Smooth muscle cell (in vitro differentiated cells): ENCODE results near the gene TM7SF3. TPM values are rescaled to one million over a fixed set of nuclear protein-coding genes. Genes with fewer than 3 reads are reported as not detected.

Experiments used
- DNase-seq: peaks from one replicate; lab custom pipeline; 2025; ENCODE audit not compliant: unreplicated experiment; lab: John Stamatoyannopoulos, UW
- H2AFZ ChIP-seq: fragments of 200-600 bp; sonication (generic); 2 replicates; pipeline ENCODE4 v1.6.0; 2016; ENCODE audit warnings: antibody characterized with exemption, low read depth, mild to moderate bottlenecking
- H3F3A ChIP-seq: fragments of 200-600 bp; sonication (generic); 2 replicates; pipeline ENCODE4 v1.6.0; 2017; ENCODE audit warnings: antibody characterized with exemption, low read depth
- H3K27ac ChIP-seq: fragments of 200-600 bp; sonication (generic); 2 replicates; pipeline ENCODE4 v1.5.1; 2016; ENCODE audit warnings: low read depth, mild to moderate bottlenecking
- H3K27me3 ChIP-seq: fragments of 200-600 bp; sonication (generic); 2 replicates; pipeline ENCODE4 v1.6.1; 2016; ENCODE audit warnings: low read depth, mild to moderate bottlenecking
- H3K36me3 ChIP-seq: fragments of 200-600 bp; sonication (generic); 2 replicates; pipeline ENCODE4 v1.5.1; 2016; ENCODE audit warnings: low read depth
- H3K4me1 ChIP-seq: fragments of 200-600 bp; sonication (generic); 2 replicates; pipeline ENCODE4 v1.5.1; 2016; ENCODE audit warnings: low read depth
- H3K4me2 ChIP-seq: fragments of 200-600 bp; sonication (generic); 2 replicates; pipeline ENCODE4 v1.6.0; 2016; ENCODE audit warnings: mild to moderate bottlenecking
- H3K4me3 ChIP-seq: fragments of 200-600 bp; sonication (generic); 2 replicates; pipeline ENCODE4 v1.5.1; 2016; ENCODE audit warnings: mild to moderate bottlenecking
- H3K79me2 ChIP-seq: fragments of 200-600 bp; sonication (generic); 2 replicates; pipeline ENCODE4 v1.6.0; 2016; ENCODE audit warnings: low read depth, mild to moderate bottlenecking
- H3K9ac ChIP-seq: fragments of 200-600 bp; sonication (generic); 2 replicates; pipeline ENCODE4 v1.6.0; 2016; ENCODE audit warnings: low read depth
- H3K9me3 ChIP-seq: fragments of 200-600 bp; sonication (generic); replicated peaks from 2 replicates; pipeline ENCODE4 v1.5.1; 2016; ENCODE audit warnings: low read depth
- H4K20me1 ChIP-seq: fragments of 200-600 bp; sonication (generic); 2 replicates; pipeline ENCODE4 v1.6.0; 2016; ENCODE audit warnings: low read depth
- CTCF ChIP-seq: fragments of 200-600 bp; sonication (generic); IDR thresholded peaks from 2 replicates; pipeline ENCODE4 v1.5.1; 2017; ENCODE audit warnings: borderline replicate concordance, mild to moderate bottlenecking, antibody characterized with exemption; ENCODE audit not compliant: insufficient read depth, poor library complexity, severe bottlenecking
- WGBS: methylation state at CpG from one replicate; pipeline ENCODE4 v1.1.7; 2016; ENCODE audit warnings: low lambda C conversion rate; 5-methylcytosine and 5-hydroxymethylcytosine counted together
- polyA plus RNA-seq: library from polyadenylated mRNA; unstranded; fragments of >200 nt; fragmentation: Nextera tagmentation; extraction: Ambion mirVana; gene quantifications from 2 replicates; pipeline ENCODE4 v1.2.1, GENCODE V29; 2016
- total RNA-seq: library from RNA; depleted of rRNA; stranded (reverse); fragments of >200 nt; gene quantifications from 2 replicates; pipeline ENCODE4 v1.2.3, GENCODE V29; 2014

The TM7SF3 gene
- total and polyA plus RNA-seq, 2 experiments from 2014 or later = 48.2 to 67.4 TPM

- H2AFZ ChIP-seq = no peak overlapping the region
- WGBS = 73% methylated on average over 3 of the region's 3 CpGs
- DNase-seq = no peak
These were observed 73.5 kb downstream of the TM7SF3 start for GRCh38 chr12:26940516-26941214.

DNA sequence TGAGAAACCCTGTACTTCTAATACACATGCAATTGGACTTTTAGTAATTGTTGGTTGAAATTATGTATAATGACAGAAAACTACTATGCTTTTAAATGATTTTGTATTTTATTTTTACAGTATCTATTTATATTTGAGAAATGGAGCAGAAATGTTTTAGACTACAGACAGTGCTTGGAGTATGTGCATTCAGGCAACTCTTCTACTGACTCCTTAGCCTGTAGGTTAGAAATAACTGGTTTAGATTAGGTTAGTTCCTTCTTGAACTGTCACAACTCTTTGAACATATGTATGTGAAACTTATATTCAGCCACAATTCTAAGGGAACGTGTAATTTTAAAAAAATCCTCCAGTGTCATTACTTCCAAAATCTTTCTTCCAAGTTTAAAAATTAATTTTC is 74.2 kb downstream of the TM7SF3 start:
- Histone ChIP-seq H3K27ac (peak overlapping the region; percentile 97), H3K27me3 (no peaks in the 10 kb centered on the region), H3K9me3 (peaks cover 4% of the 10 kb centered on the region), H3K36me3 (peaks cover 3% of the 10 kb centered on the region), H3K4me1 (peaks cover 35% of the 10 kb centered on the region), H3K9ac (peak overlapping the region; percentile 32), H3K4me2 (peak overlapping the region; percentile 91), H4K20me1 (peaks cover 57% of the 10 kb centered on the region), H2AFZ (no peak overlapping the region), H3K79me2 (peaks cover 85% of the 10 kb centered on the region), H3K4me3 (peak overlapping the region; percentile 68), H3F3A (no peaks in the 10 kb centered on the region)
- WGBS = 83% methylated on average over 1 of the region's 1 CpG
- no peak for DNase-seq
- TF ChIP-seq CTCF = no peak

More at GRCh38 chr12:26940516-26941214, 73.5 kb downstream of the TM7SF3 start:
- H3K9ac ChIP-seq = no peak overlapping the region
- H3F3A ChIP-seq = no peaks in the 10 kb centered on the region
- H4K20me1 ChIP-seq = peaks cover 57% of the 10 kb centered on the region
- H3K4me2 ChIP-seq = peak overlapping the region; percentile 91
- H3K4me3 ChIP-seq = peak overlapping the region; percentile 68
- H3K36me3 ChIP-seq = peaks cover 3% of the 10 kb centered on the region
- peaks cover 35% of the 10 kb centered on the region for H3K4me1 ChIP-seq
- TF ChIP-seq CTCF = no peak
- peaks cover 4% of the 10 kb centered on the region for H3K9me3 ChIP-seq
- H3K27me3 ChIP-seq = no peaks in the 10 kb centered on the region
- peaks cover 87% of the 10 kb centered on the region for H3K79me2 ChIP-seq
- H3K27ac ChIP-seq = peak overlapping the region; percentile 15

- no peak overlapping the region for H2AFZ ChIP-seq
These were observed 74.9 kb downstream of the TM7SF3 start for GRCh38 chr12:26939192-26939832.

More at GRCh38 chr12:26939192-26939832, 74.9 kb downstream of the TM7SF3 start:
- WGBS = 34% methylated on average over 9 of the region's 9 CpGs
- Histone ChIP-seq H3K9ac (peak overlapping the region; percentile 96), H3K4me1 (peaks cover 35% of the 10 kb centered on the region), H3K27me3 (no peaks in the 10 kb centered on the region), H3K4me3 (peak overlapping the region; percentile 68), H4K20me1 (peaks cover 53% of the 10 kb centered on the region), H3F3A (no peaks in the 10 kb centered on the region), H3K36me3 (no peaks in the 10 kb centered on the region), H3K4me2 (peak overlapping the region; percentile 91), H3K79me2 (peaks cover 84% of the 10 kb centered on the region), H3K9me3 (peaks cover 3% of the 10 kb centered on the region), H3K27ac (peak overlapping the region; percentile 97)
- no peak for DNase-seq
- no peak for TF ChIP-seq CTCF
